Neural progenitor cell (in vitro differentiated cells): ENCODE results near the gene TRH. TPM values are rescaled to one million over a fixed set of nuclear protein-coding genes. Genes with fewer than 3 reads are reported as not detected.

ENCODE experiments used
- DNase-seq: peaks from one replicate; pipeline ENCODE4 v3.0.0-alpha.2; 2016; ENCODE audit warnings: low spot score
- H2AFZ ChIP-seq: fragments of 200-600 bp; sonication (generic); replicated peaks from 2 replicates; pipeline ENCODE4 v1.6.1; 2016; ENCODE audit warnings: antibody characterized with exemption
- H3F3A ChIP-seq: fragments of 200-600 bp; sonication (generic); 2 replicates; pipeline ENCODE4 v1.6.1; 2016; ENCODE audit warnings: antibody characterized with exemption, low read depth
- H3K27ac ChIP-seq: fragments of 200-600 bp; sonication (generic); 2 replicates; pipeline ENCODE4 v1.5.1; 2016; ENCODE audit warnings: mild to moderate bottlenecking
- H3K27me3 ChIP-seq: fragments of 200-600 bp; sonication (generic); 2 replicates; pipeline ENCODE4 v1.6.1; 2016; ENCODE audit warnings: mild to moderate bottlenecking, moderate library complexity
- H3K36me3 ChIP-seq: fragments of 200-600 bp; sonication (generic); 2 replicates; pipeline ENCODE4 v1.5.1; 2016
- H3K4me1 ChIP-seq: fragments of 200-600 bp; sonication (generic); 2 replicates; pipeline ENCODE4 v1.6.1; 2016; ENCODE audit warnings: mixed run types
- H3K4me2 ChIP-seq: fragments of 200-600 bp; sonication (generic); 2 replicates; pipeline ENCODE4 v1.6.1; 2016
- H3K4me3 ChIP-seq: fragments of 200-600 bp; sonication (generic); 2 replicates; pipeline ENCODE4 v1.5.1; 2016
- H3K79me2 ChIP-seq: fragments of 200-600 bp; sonication (generic); 2 replicates; pipeline ENCODE4 v1.6.1; 2016; ENCODE audit warnings: low read depth
- H3K9ac ChIP-seq: fragments of 200-600 bp; sonication (generic); 2 replicates; pipeline ENCODE4 v1.6.1; 2016
- H3K9me3 ChIP-seq: fragments of 200-600 bp; sonication (generic); 2 replicates; pipeline ENCODE4 v1.5.1; 2016; ENCODE audit warnings: low read depth
- H4K20me1 ChIP-seq: fragments of 200-600 bp; sonication (generic); 2 replicates; pipeline ENCODE4 v1.6.1; 2016; ENCODE audit warnings: low read depth
- H3K27ac Mint-ChIP-seq: 3 replicates; pipeline ENCODE4 v1.8.0; 2021; ENCODE audit warnings: mixed read lengths
- H3K27me3 Mint-ChIP-seq: 2 replicates; pipeline ENCODE4 v1.8.0; 2022; ENCODE audit warnings: low read depth, mild to moderate bottlenecking, inconsistent platforms, moderate library complexity, mixed read lengths; ENCODE audit not compliant: insufficient read depth
- H3K36me3 Mint-ChIP-seq: 3 replicates; pipeline ENCODE4 v1.8.0; 2021; ENCODE audit warnings: mixed read lengths
- H3K4me1 Mint-ChIP-seq: 3 replicates; pipeline ENCODE4 v1.8.0; 2021; ENCODE audit warnings: mixed read lengths
- H3K4me3 Mint-ChIP-seq: 3 replicates; pipeline ENCODE4 v1.8.0; 2021; ENCODE audit warnings: mild to moderate bottlenecking, moderate library complexity, mixed read lengths
- H3K9me3 Mint-ChIP-seq: 3 replicates; pipeline ENCODE4 v1.8.0; 2020; ENCODE audit warnings: mixed read lengths
- EZH2 ChIP-seq: fragments of 200-600 bp; sonication (generic); IDR thresholded peaks from 2 replicates; pipeline ENCODE4 v1.6.1; 2017; ENCODE audit warnings: antibody characterized with exemption, mild to moderate bottlenecking, moderate library complexity
- EZH2phosphoT487 ChIP-seq: fragments of 200-600 bp; sonication (generic); IDR thresholded peaks from 2 replicates; pipeline ENCODE4 v1.6.1; 2017; ENCODE audit warnings: antibody characterized with exemption
- total RNA-seq: library from RNA; depleted of rRNA; stranded (reverse); fragments of >200 nt; gene quantifications from 2 replicates; pipeline ENCODE4 v1.2.3, GENCODE V29; 2015; ENCODE audit warnings: low replicate concordance
- TF ChIP-seq, protein P1 (sequence below): fragments of 200-600 bp; sonication (generic); IDR thresholded peaks from 2 replicates; pipeline ENCODE4 v1.5.1; 2017; ENCODE audit warnings: antibody characterized with exemption, mild to moderate bottlenecking

TRH gene
- total RNA-seq, 1 donor from 2014 or later: not detected

DNA sequence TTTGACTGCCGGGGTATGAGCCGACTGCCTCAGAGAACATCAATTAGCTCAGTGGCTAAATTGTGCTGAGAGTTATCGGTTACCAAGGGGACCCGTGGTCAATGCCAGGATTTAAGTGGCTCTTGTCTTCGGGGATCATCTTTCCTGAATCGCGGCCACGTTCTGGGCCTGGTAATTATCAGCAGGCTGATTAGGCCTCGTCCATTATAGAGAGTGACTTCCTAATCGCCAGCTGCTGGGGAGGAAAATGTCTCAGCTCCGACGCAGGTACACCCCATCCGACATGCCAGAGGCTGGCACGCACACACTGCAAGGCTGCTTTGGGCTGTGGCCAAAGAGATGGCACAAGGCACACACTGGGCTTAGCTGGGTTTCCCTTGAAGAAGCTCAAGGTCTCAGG, 10.6 kb downstream of the TRH start:
- Mint-ChIP-seq H3K9me3 (no peaks in the 10 kb centered on the region), H3K27ac (no peak overlapping the region), H3K36me3 (no peaks in the 10 kb centered on the region), H3K4me3 (no peak overlapping the region), H3K27me3 (peaks cover 20% of the 10 kb centered on the region), H3K4me1 (peaks cover 16% of the 10 kb centered on the region)
- H4K20me1 ChIP-seq: no peaks in the 10 kb centered on the region
- no peak overlapping the region for H3K9ac ChIP-seq
- no peak overlapping the region for H3K4me2 ChIP-seq
- peaks cover 6% of the 10 kb centered on the region for H3K4me1 ChIP-seq
- H3K27me3 ChIP-seq: peaks cover 41% of the 10 kb centered on the region
- no peak for DNase-seq
- no peak overlapping the region for H2AFZ ChIP-seq
- no peak overlapping the region for H3K4me3 ChIP-seq
- no peaks in the 10 kb centered on the region for H3K79me2 ChIP-seq
- TF ChIP-seq EZH2phosphoT487 (no peak), EZH2 (no peak)
- TF ChIP-seq, protein P1, sequence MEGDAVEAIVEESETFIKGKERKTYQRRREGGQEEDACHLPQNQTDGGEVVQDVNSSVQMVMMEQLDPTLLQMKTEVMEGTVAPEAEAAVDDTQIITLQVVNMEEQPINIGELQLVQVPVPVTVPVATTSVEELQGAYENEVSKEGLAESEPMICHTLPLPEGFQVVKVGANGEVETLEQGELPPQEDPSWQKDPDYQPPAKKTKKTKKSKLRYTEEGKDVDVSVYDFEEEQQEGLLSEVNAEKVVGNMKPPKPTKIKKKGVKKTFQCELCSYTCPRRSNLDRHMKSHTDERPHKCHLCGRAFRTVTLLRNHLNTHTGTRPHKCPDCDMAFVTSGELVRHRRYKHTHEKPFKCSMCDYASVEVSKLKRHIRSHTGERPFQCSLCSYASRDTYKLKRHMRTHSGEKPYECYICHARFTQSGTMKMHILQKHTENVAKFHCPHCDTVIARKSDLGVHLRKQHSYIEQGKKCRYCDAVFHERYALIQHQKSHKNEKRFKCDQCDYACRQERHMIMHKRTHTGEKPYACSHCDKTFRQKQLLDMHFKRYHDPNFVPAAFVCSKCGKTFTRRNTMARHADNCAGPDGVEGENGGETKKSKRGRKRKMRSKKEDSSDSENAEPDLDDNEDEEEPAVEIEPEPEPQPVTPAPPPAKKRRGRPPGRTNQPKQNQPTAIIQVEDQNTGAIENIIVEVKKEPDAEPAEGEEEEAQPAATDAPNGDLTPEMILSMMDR: no peak
- H3F3A ChIP-seq: no peaks in the 10 kb centered on the region
- no peaks in the 10 kb centered on the region for H3K9me3 ChIP-seq
- no peak overlapping the region for H3K27ac ChIP-seq
- H3K36me3 ChIP-seq: no peaks in the 10 kb centered on the region

DNA sequence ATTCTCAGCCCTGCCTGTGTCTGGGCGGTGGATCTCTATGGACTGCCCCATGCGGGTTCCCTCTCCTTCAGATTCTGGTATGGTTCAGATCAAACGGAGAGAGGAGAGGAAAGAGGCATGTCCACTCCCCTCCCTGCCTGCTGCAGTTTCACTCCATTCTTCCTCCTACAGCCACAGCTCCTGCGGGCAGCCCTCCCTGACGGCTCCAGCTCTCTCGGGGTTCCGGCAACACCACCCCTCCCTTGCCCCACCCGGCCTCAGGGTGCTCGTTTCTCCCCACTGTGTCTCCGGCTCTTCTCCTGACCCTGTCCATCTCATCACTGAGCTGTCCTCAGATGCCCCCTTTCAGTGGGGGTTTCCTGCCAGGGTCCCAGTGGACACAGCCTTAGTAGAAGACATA, 13.9 kb downstream of the TRH start:
- Histone ChIP-seq H3F3A (no peaks in the 10 kb centered on the region), H3K9me3 (no peaks in the 10 kb centered on the region), H3K4me3 (no peak overlapping the region), H3K4me2 (no peak overlapping the region), H3K4me1 (peaks cover 15% of the 10 kb centered on the region), H3K36me3 (no peaks in the 10 kb centered on the region), H4K20me1 (no peaks in the 10 kb centered on the region), H3K79me2 (no peaks in the 10 kb centered on the region), H3K27ac (no peak overlapping the region), H3K27me3 (peaks cover 20% of the 10 kb centered on the region), H3K9ac (no peak overlapping the region), H2AFZ (no peak overlapping the region)
- TF ChIP-seq, protein P1: no peak
- TF ChIP-seq EZH2 (no peak), EZH2phosphoT487 (no peak)
- peaks cover 17% of the 10 kb centered on the region for H3K27me3 Mint-ChIP-seq
- peak overlapping the region; percentile 11 for H3K27ac Mint-ChIP-seq
- no peaks in the 10 kb centered on the region for H3K9me3 Mint-ChIP-seq
- no peaks in the 10 kb centered on the region for H3K36me3 Mint-ChIP-seq
- H3K4me1 Mint-ChIP-seq: peaks cover 37% of the 10 kb centered on the region
- DNase-seq: no peak
- no peak overlapping the region for H3K4me3 Mint-ChIP-seq

DNA sequence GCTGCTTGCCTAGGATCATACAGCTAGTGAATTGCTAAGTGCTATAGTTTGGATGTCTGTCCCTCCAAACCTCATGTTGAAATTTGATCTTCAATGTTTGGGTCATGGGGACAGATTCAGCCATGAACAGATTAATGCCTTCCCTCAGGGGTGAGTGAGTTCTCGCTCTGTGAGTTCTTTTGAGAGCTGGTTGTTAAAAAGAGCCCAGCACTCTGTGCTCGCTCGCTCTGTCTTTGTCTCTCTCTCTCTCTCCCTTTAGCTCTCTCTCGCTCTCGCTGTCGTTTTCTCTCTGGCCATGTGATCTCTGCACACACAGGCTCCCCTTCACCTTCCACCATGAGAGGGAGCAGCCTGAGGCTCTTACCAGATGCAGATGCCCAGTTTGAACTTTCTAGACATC, 14.9 kb downstream of the TRH start:
- peak overlapping the region; percentile 46 for H3K4me3 Mint-ChIP-seq
- peaks cover 15% of the 10 kb centered on the region for H3K4me1 ChIP-seq
- H3K27me3 ChIP-seq: peaks cover 23% of the 10 kb centered on the region
- H3K27ac Mint-ChIP-seq: peak overlapping the region; percentile 43
- H3K4me1 Mint-ChIP-seq: peaks cover 43% of the 10 kb centered on the region
- no peak overlapping the region for H3K9ac ChIP-seq
- TF ChIP-seq EZH2phosphoT487 (no peak), EZH2 (no peak)
- TF ChIP-seq, protein P1: no peak
- no peaks in the 10 kb centered on the region for H3K36me3 Mint-ChIP-seq
- no peak for DNase-seq
- H4K20me1 ChIP-seq: no peaks in the 10 kb centered on the region
- H3K79me2 ChIP-seq: no peaks in the 10 kb centered on the region
- H3K4me3 ChIP-seq: no peak overlapping the region
- no peak overlapping the region for H2AFZ ChIP-seq
- H3F3A ChIP-seq: no peaks in the 10 kb centered on the region
- H3K27me3 Mint-ChIP-seq: peaks cover 14% of the 10 kb centered on the region
- H3K4me2 ChIP-seq: no peak overlapping the region
- no peaks in the 10 kb centered on the region for H3K9me3 ChIP-seq
- no peak overlapping the region for H3K27ac ChIP-seq
- no peaks in the 10 kb centered on the region for H3K36me3 ChIP-seq
- H3K9me3 Mint-ChIP-seq: no peaks in the 10 kb centered on the region

- H3K27ac Mint-ChIP-seq: no peak overlapping the region
- Histone ChIP-seq H3K27me3 (peaks cover 45% of the 10 kb centered on the region), H2AFZ (no peak overlapping the region), H3K9ac (no peak overlapping the region), H3F3A (no peaks in the 10 kb centered on the region), H3K27ac (no peak overlapping the region), H4K20me1 (no peaks in the 10 kb centered on the region), H3K4me1 (peaks cover 15% of the 10 kb centered on the region), H3K4me2 (peak overlapping the region; percentile 54), H3K9me3 (no peaks in the 10 kb centered on the region), H3K79me2 (no peaks in the 10 kb centered on the region), H3K36me3 (no peaks in the 10 kb centered on the region), H3K4me3 (no peak overlapping the region)
- DNase-seq: peak; percentile 64
- peaks cover 15% of the 10 kb centered on the region for H3K27me3 Mint-ChIP-seq
- H3K9me3 Mint-ChIP-seq: no peaks in the 10 kb centered on the region
- TF ChIP-seq EZH2: no peak
- TF ChIP-seq, protein P1: peak; percentile 61
- H3K36me3 Mint-ChIP-seq: no peaks in the 10 kb centered on the region
- H3K4me3 Mint-ChIP-seq: no peak overlapping the region
- H3K4me1 Mint-ChIP-seq: peaks cover 43% of the 10 kb centered on the region
Measured at GRCh38 chr3:129992781-129993180, 18.3 kb downstream of the TRH start.
